Stimulated activated CD8-positive, alpha-beta memory T cell treated with anti-CD3 and anti-CD28 coated beads, Interleukin-4, amount 100 ng/mL, for 1 hour (primary cell): ENCODE measurements around the gene VIPR2.

Experiments used
- DNase-seq, 2 donors: peaks; one replicate each; pipeline ENCODE4 v3.0.0-alpha.2; 2020; ENCODE audit warnings: low read depth in 2 of 2, low spot score in 1 of 2

VIPR2 gene

GRCh38 chr7:159158125-159158887 is 13.6 kb upstream of the VIPR2 start:
- no peak for DNase-seq

- DNase-seq: no peak
These were observed 13.0 kb upstream of the VIPR2 start for GRCh38 chr7:159157714-159158113.

- no peak for DNase-seq
These were observed 12.0 kb upstream of the VIPR2 start for GRCh38 chr7:159156436-159157245.

GRCh38 chr7:159155410-159155809 is 10.7 kb upstream of the VIPR2 start:
- DNase-seq: no peak

GRCh38 chr7:159154243-159154642 is 9.6 kb upstream of the VIPR2 start:
- no peak for DNase-seq

- DNase-seq: no peak
These were observed 8.8 kb upstream of the VIPR2 start for GRCh38 chr7:159153511-159153910.

GRCh38 chr7:159152816-159153215 is 8.1 kb upstream of the VIPR2 start:
- DNase-seq: no peak

- DNase-seq: no peak
These were observed 6.6 kb upstream of the VIPR2 start for GRCh38 chr7:159151231-159151630.

GRCh38 chr7:159149488-159149887 is 4.8 kb upstream of the VIPR2 start:
- no peak for DNase-seq

- no peak for DNase-seq
These were observed 4.0 kb upstream of the VIPR2 start for GRCh38 chr7:159148430-159149395.

GRCh38 chr7:159147687-159148086 is 3.0 kb upstream of the VIPR2 start:
- DNase-seq: no peak

- no peak for DNase-seq
These were observed 2.6 kb upstream of the VIPR2 start for GRCh38 chr7:159147246-159147645.

- no peak for DNase-seq
These were observed 1.6 kb upstream of the VIPR2 start for GRCh38 chr7:159146084-159146858.

GRCh38 chr7:159145490-159145855 is 806 bp upstream of the VIPR2 start:
- no peak for DNase-seq

- DNase-seq: no peak
These were observed 598 bp downstream of the VIPR2 start for GRCh38 chr7:159143780-159144757.

- no peak for DNase-seq
These were observed 1.9 kb downstream of the VIPR2 start for GRCh38 chr7:159142730-159143129.

GRCh38 chr7:159142199-159142598 is 2.5 kb downstream of the VIPR2 start:
- DNase-seq: no peak

GRCh38 chr7:159141660-159142059 is 3.0 kb downstream of the VIPR2 start:
- no peak for DNase-seq

- no peak for DNase-seq
These were observed 3.5 kb downstream of the VIPR2 start for GRCh38 chr7:159141167-159141566.
